C4-2B (cell line): ENCODE data around the gene ACOXL.

Experiments used
- ZFX ChIP-seq: fragments of 450-650 bp; IDR thresholded peaks from 2 replicates; pipeline ENCODE4 v1.6.1; 2017
- TF ChIP-seq, protein P1 (sequence below): fragments of 450-650 bp; conservative IDR thresholded peaks from 2 replicates; pipeline ENCODE4 v1.5.1; 2017; ENCODE audit warnings: mild to moderate bottlenecking

DNA sequence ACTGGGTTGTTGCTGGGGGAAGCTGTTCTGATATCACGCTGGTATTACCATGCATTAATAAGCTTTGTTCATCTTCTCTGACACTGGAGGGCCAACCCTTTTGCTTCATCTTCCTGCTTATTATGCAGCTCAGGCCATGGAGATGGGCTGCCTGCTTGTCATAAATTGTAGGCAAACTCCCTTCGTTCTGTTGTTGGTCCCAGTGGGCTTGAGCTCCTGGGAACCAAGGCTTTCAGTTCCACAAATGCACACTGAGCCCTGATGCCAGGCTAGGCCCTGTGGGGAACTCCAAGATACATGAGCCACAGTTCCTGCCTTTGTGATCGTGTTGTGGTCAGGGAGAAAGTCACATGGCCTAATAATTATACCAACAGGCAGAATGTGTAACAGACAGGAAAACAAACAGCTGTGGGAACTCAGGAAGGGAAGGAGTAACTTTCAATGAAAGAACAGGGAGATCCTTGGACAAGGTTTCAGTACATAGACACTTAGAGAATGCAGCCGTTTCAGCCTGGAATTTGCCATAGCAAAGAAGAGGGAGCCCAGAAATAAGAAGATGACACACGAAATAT, 339.3 kb downstream of the ACOXL start:
- TF ChIP-seq, protein P1, sequence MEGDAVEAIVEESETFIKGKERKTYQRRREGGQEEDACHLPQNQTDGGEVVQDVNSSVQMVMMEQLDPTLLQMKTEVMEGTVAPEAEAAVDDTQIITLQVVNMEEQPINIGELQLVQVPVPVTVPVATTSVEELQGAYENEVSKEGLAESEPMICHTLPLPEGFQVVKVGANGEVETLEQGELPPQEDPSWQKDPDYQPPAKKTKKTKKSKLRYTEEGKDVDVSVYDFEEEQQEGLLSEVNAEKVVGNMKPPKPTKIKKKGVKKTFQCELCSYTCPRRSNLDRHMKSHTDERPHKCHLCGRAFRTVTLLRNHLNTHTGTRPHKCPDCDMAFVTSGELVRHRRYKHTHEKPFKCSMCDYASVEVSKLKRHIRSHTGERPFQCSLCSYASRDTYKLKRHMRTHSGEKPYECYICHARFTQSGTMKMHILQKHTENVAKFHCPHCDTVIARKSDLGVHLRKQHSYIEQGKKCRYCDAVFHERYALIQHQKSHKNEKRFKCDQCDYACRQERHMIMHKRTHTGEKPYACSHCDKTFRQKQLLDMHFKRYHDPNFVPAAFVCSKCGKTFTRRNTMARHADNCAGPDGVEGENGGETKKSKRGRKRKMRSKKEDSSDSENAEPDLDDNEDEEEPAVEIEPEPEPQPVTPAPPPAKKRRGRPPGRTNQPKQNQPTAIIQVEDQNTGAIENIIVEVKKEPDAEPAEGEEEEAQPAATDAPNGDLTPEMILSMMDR, result no peak
- TF ChIP-seq ZFX, result no peak
